ENCODE data around the gene ITPR1.

- TF ChIP-seq CTCF (IDR thresholded peaks at IDR 0.05) (no peak), POLR2A (IDR thresholded peaks at IDR 0.05) (no peak)
These were observed 35.9 kb downstream of the ITPR1 start for GRCh38 chr3:4528819-4529600.

All from esophagus squamous epithelium (tissue), 4 donors.